Activated CD4-positive, alpha-beta T cell treated with anti-CD3 and anti-CD28 coated beads for 24 hours (primary cell): Measurements from ENCODE around the gene TMEM135.
"Not testable (repeated sequence)": the region's sequence is repeated elsewhere in the genome, so short reads cannot be mapped to it uniquely, and the experiment has no call there.

Source experiments
- DNase-seq, 2 donors: peaks; one replicate each; pipeline ENCODE4 v3.0.0-alpha.2; 2020; ENCODE audit warnings: low read depth in 2 of 2

The TMEM135 gene

DNA sequence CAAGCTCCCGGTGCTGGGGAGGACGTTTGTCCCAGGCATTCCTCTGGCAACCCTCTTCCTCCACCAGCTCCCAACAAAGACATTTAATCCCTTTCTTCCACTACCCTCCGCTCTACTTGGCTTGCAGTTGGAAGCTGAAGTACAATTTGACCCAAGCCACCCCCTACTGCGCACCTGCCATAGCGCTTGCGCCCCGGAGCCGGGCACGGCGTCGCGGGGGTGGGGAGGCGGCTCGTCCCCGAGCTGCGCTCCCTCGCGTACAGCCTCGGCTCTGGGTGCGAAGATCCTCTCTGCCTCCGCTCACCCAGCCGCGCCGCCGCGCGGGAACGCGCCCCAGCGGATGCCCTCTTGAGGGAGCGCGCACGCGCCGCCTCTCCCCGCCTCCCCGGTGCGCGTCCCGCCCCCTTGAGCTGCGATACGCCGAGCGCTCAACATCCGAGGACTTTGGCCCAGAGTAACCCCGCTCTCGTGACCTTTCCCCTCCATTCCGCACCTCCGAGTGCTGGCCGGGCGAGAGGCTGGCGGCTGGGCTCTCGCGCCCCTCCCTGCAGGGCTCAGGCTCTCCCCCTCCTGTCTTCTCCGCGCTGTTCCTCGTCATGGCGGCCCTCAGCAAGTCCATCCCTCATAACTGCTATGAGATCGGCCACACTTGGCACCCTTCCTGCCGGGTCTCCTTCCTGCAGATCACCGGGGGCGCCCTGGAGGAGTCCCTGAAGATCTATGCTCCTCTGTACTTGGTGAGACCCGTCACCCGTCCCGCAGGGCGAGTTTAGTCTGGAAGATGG is at the start of gene TMEM135:
Gene TMEM135, plus strand, starts transcription at position 485 of the 785 bp plus-strand sequence. Its CDS starts 112 bp downstream, at position 597.
- DNase-seq: peak; percentile 88

DNA sequence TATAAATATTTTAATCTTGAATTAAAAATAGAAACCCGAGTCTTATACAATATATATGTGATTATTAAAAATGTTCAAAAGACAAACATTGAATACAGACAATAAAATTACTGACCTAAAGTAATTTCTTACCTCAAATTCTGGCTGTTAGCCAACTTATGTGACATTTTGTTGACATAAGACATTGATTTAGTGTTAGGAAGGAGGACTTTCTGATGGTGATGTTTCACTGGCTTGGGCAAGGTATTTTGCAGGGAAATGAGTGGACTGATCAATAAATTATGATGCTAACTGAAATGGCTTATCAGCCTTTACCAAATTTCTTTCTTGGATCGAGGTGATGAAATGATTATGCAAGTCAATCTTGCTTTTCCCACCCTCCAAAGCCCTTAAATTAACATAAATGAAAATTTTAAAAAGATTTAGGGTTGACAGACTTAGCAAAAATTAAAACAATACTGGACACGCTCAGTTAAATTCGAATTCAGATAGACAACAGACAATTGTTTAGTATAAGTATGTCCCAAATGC is 49.3 kb upstream of the TMEM135 start:
- no peak for DNase-seq

DNA sequence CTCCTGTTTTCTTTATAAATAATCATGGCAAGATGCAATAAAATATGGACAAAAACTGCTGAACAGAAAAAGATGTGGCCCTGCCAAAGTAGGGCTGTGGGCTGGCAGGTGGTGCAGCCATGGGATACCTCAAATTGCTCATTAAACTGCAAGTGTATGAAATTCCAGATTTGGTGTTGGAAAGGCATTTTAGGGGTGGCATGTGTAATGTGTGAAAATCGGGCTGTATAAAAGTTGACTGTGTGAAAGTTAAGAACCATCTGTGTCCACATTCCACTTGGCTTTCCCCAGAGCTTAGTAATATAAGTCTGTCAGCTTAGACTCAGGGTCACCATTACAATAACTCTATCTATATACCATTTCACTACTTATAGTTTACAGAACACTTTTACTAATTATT is 47.7 kb upstream of the TMEM135 start:
- DNase-seq: no peak

DNA sequence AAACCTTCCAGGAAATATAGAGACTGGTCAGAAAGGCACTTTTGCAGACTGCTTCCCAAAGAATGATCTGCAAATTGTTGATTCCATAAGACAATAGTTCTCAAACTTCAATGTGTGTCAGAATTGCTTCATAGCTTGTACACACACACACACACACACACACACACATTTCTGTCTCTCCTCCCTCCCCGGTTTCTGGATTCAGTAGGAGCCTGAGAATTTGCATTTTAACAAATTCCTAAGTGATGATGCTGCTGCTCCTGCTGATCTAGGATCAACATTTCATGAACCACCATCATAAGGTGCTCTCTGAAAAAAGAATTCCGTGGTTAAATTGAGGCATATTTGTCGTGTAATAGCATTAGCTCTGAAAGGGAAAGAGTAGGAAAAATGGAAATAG is 47.2 kb upstream of the TMEM135 start:
- DNase-seq: no peak

DNA sequence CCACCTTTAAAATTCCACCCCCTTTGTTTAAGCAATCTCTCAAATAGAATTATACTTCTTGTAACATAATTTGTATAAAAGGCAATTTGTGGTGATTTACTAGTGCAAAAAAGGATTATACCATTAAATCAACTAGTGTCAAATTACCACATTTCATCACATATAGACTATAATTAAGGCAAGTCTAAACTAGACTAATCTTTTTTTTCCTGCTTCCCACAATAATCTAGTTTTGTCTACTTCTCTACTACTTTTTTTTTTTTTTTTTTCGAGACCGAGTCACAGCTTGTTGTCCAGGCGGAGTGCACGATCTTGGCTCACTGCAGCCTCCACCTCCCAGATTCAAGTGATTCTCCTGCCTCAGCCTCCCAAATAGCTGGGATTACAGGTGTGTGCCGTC is 46.4 kb upstream of the TMEM135 start:
- no peak for DNase-seq

DNA sequence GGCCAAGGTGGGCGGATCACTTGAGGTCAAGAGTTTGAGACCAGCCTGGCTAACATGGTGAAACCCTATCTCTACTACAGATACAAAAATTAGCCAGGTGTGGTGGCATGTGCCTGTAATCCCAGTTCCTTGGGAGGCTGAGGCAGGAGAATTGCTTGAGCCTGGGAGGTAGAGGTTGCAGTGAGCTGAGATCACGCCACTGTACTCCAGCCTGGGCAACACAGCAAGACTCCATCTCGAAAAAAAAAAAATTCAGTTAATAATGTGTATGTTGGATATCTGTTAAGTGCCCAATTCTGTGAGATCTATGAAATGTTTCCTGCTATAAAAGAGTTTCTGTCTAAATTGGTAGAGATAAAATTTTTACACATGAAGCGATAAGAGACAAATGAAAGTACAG is 45.4 kb upstream of the TMEM135 start:
- not testable (repeated sequence) for DNase-seq

DNA sequence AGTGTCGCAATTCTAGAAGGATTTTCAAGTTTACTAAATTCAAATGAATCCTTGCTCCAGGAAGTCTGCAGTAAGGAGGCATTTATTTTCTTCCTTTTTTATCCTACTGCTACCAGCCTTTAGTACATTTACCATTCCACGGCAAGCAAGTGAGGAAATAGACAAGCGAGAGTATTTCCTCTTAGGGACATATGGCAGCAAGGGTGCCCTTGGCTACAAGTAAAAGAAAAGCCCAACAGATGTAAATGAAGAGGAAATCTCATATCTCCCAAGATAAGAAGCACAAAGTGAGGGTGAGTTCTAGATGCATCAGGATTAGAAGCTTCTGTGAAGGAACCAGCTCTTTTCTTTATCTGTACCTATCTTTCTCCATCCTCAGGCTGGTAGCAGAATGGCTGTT is 44.7 kb upstream of the TMEM135 start:
- DNase-seq: no peak

DNA sequence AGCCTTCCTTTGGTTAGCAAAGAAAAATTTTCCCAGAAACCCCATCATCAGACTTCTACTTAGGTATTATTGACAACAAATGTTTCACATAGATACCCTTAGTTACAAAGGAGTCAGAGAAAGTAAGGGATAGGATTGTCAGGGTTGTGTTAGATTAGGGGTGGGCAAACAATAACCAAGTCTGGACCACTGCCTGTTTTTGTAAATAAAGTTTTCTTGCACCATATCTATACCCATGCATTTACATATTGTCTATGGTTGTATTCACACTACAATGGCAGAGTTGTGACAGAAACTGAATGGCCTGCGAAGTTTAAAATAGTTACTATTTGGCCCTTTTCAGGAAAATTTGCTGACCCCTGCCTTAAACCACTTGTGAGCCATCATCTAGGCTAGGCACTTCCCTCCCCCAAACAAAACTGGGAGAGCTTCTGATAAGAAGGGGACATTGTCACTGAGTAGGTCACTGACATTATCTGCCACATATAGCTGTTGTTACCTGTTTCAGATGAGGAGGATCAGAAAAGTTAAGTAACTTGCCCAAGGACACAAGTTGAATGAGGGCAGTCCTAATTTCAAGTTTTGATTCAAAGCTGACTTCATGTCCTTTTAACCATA is 40.7 kb upstream of the TMEM135 start:
- no peak for DNase-seq

DNA sequence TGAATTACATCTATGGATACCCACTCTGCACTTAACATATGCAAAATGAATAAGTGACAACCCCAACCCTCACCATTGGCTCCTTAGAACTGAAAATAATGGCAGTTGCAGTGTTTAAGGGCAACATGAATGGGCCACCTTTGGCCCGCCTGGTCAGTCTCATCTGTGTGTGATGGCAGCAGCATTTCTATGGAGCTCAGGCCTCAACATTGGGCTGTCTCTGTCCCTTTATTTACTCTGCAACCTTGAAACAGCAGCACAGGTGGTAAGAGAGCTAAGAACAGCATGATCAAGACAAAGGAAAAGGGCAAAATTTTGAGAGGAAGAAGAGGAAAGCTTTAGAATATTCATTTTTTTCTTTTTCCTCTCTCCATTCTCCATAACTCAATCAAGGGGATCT is 38.3 kb upstream of the TMEM135 start:
- no peak for DNase-seq

DNA sequence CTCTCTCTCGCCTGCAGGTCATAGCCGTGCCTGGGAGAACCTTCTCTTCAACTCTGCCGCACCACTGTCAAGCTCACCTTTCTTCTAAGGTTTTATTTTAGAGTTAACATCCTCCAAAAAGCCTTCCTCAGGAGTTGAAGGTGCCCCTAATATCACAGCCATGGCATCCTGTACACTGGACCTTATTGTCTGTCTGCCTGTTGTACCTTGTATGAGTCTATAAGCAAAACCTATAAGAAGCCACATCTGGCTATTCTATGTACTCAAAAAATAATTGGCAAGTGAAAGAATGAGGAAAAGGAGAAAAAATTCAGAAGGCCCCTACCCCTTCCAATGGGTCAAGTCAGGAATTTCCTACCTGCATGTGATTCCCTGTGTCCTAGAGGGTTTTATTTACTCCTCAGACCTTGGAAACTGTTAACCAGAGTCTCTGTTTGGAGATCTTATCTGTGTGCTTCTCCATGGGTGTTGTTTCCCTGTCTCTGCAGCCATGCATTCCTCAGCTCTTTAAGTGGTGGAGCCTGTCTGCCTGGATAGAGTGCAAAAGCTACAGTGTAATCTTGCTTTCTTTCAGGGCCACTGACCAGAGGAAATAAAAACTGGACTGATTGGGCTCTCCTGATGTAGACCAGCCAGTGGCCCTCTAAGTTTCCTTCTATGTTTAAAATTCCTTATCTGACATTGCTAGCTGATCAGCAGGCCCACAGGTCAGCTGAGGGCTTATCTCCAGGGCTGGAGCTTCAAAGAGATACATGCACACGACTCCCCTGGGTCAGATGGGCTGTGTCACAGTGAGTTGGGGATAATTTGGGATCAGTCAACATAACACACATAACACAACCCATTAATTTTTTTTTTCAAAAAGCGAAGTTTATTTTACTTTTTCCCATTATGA is 37.6 kb upstream of the TMEM135 start:
- DNase-seq: no peak

DNA sequence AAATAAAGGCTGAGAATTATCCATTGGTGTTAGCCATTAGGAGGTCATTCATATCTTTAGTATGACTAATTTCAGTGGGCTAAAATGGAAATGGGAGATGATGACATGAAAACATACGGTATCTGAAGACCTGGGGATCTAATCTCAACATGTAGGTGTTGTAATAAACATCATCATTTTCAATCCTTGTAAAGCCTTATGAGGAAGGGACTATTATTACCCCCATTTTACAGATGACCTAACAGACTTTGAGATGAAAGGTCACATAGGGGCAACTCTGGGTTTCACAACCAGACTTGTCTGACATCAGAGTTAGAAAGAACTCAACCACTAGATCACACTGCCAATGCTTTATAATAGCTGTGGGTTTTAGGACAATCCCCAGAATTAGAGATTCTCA is 34.8 kb upstream of the TMEM135 start:
- DNase-seq: no peak

DNA sequence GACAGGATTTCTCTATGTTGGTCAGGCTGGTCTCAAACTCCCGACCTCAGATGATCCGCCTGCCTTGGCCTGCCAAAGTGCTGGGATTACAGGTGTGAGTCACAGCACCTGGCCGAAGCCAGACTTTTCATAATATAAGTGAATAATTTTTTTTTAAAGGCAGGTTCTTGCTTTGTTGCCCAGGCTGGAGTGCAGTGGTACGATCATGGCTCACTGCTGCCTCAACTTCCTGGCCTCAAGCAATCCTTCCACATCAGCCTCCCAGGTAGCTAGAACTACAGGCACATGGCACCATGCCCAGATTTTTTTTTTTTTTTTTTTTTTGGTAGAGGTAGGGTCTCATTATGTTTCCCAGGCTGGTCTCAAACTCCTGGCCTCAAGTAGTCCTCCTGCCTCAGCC is 33.5 kb upstream of the TMEM135 start:
- DNase-seq: not testable (repeated sequence)

DNA sequence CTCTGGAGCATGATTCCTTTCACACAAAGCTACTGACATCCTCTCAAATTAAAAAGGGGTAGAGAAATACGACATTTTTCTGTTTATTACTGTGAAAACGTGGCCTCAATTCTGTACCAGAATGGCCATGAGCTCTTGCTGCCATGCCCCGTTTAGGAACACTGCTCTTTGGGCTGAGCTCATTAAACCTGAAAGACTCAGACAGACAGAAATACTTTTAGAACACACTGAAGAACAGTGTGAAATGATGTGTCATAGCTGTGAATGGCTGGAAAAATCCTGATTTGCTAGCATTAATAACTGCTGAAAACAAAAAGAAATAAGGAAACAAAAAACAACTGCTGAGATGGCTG is 32.2 kb upstream of the TMEM135 start:
- no peak for DNase-seq

DNA sequence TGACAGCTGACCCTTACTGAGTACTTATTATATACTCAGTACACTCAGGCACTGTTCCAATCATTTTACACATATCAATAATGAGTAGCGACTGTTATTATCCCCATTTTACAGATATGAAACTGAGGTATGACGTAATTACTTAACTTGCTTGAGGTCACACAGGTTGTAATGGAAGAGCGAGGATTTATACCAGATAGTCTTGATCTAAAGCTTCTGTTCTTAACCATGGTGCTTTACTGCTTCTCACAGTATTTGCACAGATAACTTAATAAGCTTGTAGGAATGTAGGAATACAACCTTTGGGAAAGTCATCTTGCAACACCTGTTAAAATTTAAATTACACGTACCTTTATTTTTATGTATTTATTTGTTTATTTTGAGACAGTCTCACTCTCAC is 31.7 kb upstream of the TMEM135 start:
- DNase-seq: no peak

DNA sequence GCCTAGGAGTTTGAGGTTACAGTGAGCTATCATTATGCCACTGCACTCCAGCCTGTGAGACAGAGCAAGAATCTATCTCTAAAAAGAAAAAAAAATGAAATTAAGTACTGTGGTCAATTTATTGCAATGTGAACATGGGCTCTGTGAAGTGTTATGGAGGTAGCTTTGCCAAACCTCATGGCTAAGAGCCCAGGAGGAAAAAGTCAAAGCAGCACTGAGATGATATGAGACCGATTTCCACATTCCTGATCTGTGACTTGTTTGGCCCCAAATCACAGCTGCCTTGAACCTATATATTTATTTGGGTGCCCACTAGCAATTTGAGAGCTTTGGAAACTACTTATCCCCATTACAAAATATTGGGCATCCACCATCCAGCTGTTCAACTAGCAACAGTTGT is 29.8 kb upstream of the TMEM135 start:
- DNase-seq: no peak

DNA sequence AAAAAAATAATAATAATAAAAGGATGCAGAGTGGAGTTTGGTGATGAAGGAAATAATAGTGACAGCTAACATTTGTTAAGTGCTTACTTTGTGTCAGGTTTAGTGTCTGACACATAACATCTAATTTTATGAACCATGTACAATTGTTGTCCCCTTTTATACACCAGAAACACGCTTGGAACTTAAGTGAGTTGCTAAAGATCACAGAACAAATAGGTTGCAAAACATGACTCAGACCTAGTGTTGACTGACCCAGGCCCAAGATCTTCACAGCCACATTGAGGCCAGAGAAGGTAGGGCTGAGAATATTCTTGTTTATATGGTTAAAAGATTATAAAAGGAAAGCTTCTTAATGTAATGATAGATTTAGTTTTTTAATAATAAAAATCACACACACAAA is 25.6 kb upstream of the TMEM135 start:
- DNase-seq: no peak

DNA sequence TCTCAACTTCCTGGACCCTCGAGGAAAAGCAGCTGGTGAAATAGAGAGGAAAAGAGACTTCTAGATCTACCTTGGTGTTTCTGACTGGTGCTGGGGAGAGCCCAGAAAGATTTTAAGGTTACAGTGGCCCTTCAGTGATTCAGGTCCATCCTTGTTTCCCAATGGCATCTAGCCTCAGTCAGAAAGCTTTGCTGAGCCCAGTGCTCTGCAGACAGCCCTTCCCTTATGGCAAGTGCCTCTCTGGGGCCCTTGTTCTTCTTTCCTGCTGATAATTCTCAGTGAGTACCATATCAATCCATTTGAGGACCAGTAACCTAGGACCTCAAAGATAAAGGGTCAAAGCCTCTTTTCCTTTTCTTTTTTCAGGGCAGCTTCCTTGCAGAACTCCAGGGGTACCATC is 25.1 kb upstream of the TMEM135 start:
- no peak for DNase-seq

DNA sequence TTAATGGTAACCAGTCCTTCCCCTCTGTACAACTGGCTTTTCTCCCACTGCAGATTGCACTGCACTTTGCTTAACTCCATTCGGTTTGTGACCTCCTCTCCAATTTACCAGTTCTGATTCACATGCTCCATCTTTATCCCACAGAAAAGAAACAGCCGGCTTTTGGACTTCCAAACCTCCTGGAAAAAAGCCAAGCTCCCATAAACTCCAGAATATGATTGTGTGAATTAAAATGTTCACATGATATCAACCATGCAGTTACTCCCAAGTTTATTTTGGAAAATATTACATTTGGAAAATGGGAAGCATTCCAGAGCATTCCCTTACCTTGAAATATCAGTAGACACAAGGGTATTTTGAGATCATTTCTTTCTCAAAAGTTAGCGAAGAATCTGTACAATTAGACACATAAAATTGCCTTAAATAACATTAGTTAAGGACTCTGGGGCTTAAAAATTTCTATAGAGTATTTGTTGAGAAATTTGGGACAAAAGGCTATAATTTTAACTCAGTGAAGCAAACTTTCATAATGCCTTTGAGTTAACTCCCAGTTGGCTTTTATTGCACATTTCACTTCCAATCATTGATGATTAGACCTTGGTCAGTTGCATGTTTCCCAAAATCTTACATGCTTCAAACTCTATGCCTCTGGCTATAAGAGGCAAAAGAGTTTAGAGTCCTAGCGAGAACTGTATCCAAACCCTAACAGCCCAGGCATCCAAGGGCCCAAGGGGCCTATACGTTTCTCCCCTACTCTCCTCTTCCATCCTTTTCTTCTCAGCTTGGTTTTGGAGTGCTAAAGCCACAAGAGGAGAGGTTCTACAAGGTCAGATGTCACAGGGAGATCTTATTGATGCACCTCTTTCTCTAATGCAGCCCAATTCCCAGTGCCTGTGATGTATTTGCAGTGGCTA is 23.6 kb upstream of the TMEM135 start:
- no peak for DNase-seq

DNA sequence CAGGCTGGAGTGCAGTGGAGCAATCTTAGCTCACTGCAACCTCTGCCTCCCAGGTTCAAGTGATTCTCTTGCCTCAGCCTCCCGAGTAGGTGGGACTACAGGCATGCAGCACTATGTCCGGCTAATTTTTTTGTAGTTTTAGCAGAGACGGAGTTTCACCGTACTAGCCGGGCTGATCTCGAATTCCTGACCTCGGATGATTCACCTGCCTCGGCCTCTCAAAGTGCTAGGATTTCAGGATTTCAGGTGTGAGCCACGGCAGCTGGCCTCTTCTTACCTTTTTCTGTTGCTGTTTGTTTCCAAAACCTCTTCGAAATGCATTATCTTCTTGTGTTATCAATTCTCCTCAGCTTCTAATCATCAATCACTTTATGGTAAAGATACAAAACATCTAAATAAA is 22.1 kb upstream of the TMEM135 start:
- DNase-seq: no peak

DNA sequence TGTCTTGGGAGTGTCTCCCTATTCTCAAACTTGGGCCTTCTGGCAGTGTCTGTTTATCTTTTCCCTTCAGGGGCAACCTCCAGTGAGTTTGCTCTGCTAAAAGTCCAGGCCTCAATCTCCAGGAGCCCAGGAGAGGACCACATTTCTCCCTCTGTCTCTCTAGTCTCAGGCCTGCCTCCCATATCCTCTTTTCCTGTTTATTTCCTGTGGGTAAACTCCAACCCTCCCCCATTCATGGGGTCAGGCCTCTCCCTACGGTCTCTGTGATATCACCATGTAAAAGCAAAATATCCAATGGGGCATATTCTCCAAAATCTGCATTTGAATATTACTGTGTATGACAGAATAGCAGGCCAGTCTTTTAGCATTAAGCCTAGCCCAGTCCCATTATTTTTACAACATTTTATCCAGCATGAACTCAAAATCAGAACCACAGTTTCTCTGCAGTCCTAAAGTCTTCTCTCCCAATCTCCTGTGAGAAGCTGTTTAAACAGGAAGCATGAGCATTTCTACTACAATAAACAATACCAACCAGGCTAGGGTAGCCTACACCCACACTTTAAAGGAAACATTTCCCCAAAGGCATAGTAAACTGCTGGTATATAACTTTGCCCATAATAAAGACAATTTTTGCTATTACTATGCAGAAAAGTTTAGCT is 18.0 kb upstream of the TMEM135 start:
- no peak for DNase-seq

DNA sequence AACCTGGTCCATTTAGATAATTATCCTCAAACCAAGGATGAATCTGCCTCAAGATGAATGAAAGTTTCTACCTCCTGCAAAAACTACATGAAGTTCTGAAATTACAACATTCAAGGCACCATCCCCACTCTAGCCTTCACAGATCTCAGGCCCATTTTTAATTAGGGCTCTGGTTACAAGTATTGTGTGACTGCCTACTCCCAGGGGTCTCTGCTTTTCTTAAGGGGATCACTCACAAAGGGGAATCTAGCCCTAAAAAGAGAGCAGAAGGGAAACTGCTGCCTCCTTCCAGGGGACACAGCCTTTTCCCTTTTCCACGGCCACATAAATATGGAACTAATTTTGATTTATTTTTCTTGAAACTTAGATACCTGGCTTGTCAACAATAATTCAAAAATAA is 17.4 kb upstream of the TMEM135 start:
- no peak for DNase-seq
